H9 (cell line): ENCODE data around the gene MICB. TPM values are rescaled to one million over a fixed set of nuclear protein-coding genes. Genes with fewer than 3 reads are reported as not detected.

Experiments
- DNase-seq: peaks from one replicate; pipeline ENCODE4 v3.0.0-alpha.2; 2017
- H2AFZ ChIP-seq: one replicate; pipeline ENCODE4 v1.6.1; 2013; ENCODE audit warnings: mild to moderate bottlenecking, low read length, control low read depth, moderate library complexity
- H2AK5ac ChIP-seq: 2 replicates; pipeline ENCODE4 v1.6.1; 2013; ENCODE audit warnings: low read length, control low read depth, mixed read lengths; ENCODE audit not compliant: insufficient read length
- H2BK120ac ChIP-seq: one replicate; pipeline ENCODE4 v1.6.1; 2013; ENCODE audit warnings: low read depth, mild to moderate bottlenecking, low read length, control low read depth, inconsistent platforms; ENCODE audit not compliant: poor library complexity, severe bottlenecking
- H2BK12ac ChIP-seq: 2 replicates; pipeline ENCODE4 v1.6.1; 2013; ENCODE audit warnings: low read length, control low read depth, mixed read lengths, low read depth; ENCODE audit not compliant: insufficient read length
- H2BK15ac ChIP-seq: 2 replicates; pipeline ENCODE4 v1.6.1; 2013; ENCODE audit warnings: low read depth, low read length, control low read depth
- H2BK20ac ChIP-seq: one replicate; pipeline ENCODE4 v1.6.1; 2013; ENCODE audit warnings: low read depth, mild to moderate bottlenecking, low read length, control low read depth, inconsistent platforms; ENCODE audit not compliant: poor library complexity, severe bottlenecking
- H2BK5ac ChIP-seq: 2 replicates; pipeline ENCODE4 v1.6.1; 2013; ENCODE audit warnings: low read length, control low read depth, mixed read lengths; ENCODE audit not compliant: insufficient read length
- H3K14ac ChIP-seq: 2 replicates; pipeline ENCODE4 v1.6.1; 2013; ENCODE audit warnings: low read length, control low read depth; ENCODE audit not compliant: insufficient read depth
- H3K18ac ChIP-seq: 2 replicates; pipeline ENCODE4 v1.6.1; 2013; ENCODE audit warnings: low read depth, mild to moderate bottlenecking, mixed read lengths, low read length, control low read depth; ENCODE audit not compliant: insufficient read length
- H3K23ac ChIP-seq: 2 replicates; pipeline ENCODE4 v1.6.1; 2013; ENCODE audit warnings: low read length, control low read depth, mixed read lengths, low read depth; ENCODE audit not compliant: insufficient read length
- H3K23me2 ChIP-seq: 2 replicates; pipeline ENCODE4 v1.6.1; 2013; ENCODE audit warnings: low read depth, mild to moderate bottlenecking, mixed read lengths, low read length, control low read depth; ENCODE audit not compliant: insufficient read length, poor library complexity, severe bottlenecking
- H3K27ac ChIP-seq: 2 replicates; pipeline ENCODE4 v1.5.1; 2013; ENCODE audit warnings: low read length, control low read depth, mixed read lengths, low read depth; ENCODE audit not compliant: insufficient read length
- H3K27me3 ChIP-seq: 2 replicates; pipeline ENCODE4 v1.6.1; 2013; ENCODE audit warnings: low read length, control low read depth, inconsistent platforms; ENCODE audit not compliant: insufficient read depth
- H3K4ac ChIP-seq: 2 replicates; pipeline ENCODE4 v1.6.1; 2013; ENCODE audit warnings: low read depth, mild to moderate bottlenecking, control low read depth, inconsistent platforms, low read length, moderate library complexity
- H3K4me1 ChIP-seq: 2 replicates; pipeline ENCODE4 v1.6.1; 2013; ENCODE audit warnings: low read length, control low read depth, inconsistent platforms; ENCODE audit not compliant: insufficient read depth
- H3K4me2 ChIP-seq: 2 replicates; pipeline ENCODE4 v1.6.1; 2013; ENCODE audit warnings: low read length, control low read depth, mixed read lengths; ENCODE audit not compliant: insufficient read length, insufficient read depth
- H3K56ac ChIP-seq: 2 replicates; pipeline ENCODE4 v1.6.1; 2013; ENCODE audit warnings: low read depth, mild to moderate bottlenecking, mixed read lengths, low read length, control low read depth; ENCODE audit not compliant: insufficient read length
- H3K79me1 ChIP-seq: 2 replicates; pipeline ENCODE4 v1.6.1; 2013; ENCODE audit warnings: low read depth, mild to moderate bottlenecking, moderate library complexity, low read length, control low read depth, inconsistent platforms; ENCODE audit not compliant: insufficient read depth, poor library complexity, severe bottlenecking
- H3K79me2 ChIP-seq: 2 replicates; pipeline ENCODE4 v1.6.1; 2013; ENCODE audit warnings: low read length, control low read depth, inconsistent platforms; ENCODE audit not compliant: insufficient read depth
- H3K9ac ChIP-seq: 2 replicates; pipeline ENCODE4 v1.6.1; 2013; ENCODE audit warnings: low read length, control low read depth, mixed read lengths; ENCODE audit not compliant: insufficient read length; ENCODE audit errors: extremely low read depth
- H3K9me3 ChIP-seq: one replicate; pipeline ENCODE4 v1.6.1; 2013; ENCODE audit warnings: low read depth, low read length, inconsistent platforms; ENCODE audit not compliant: control insufficient read depth
- H3T11ph ChIP-seq: one replicate; pipeline ENCODE4 v1.6.1; 2013; ENCODE audit warnings: mild to moderate bottlenecking, low read length, control low read depth, inconsistent platforms
- H4K20me1 ChIP-seq: one replicate; pipeline ENCODE4 v1.6.1; 2013; ENCODE audit not compliant: control insufficient read depth, insufficient read length, insufficient read depth
- H4K5ac ChIP-seq: 2 replicates; pipeline ENCODE4 v1.6.1; 2013; ENCODE audit warnings: low read depth, mild to moderate bottlenecking, mixed read lengths, low read length, control low read depth; ENCODE audit not compliant: insufficient read length
- H4K8ac ChIP-seq: replicated peaks from 2 replicates; pipeline ENCODE4 v1.6.1; 2013; ENCODE audit warnings: low read length, control low read depth, mixed read lengths, low read depth; ENCODE audit not compliant: insufficient read length
- H4K91ac ChIP-seq: 2 replicates; pipeline ENCODE4 v1.6.1; 2013; ENCODE audit warnings: low read depth, mild to moderate bottlenecking, moderate library complexity, mixed read lengths, low read length, control low read depth; ENCODE audit not compliant: insufficient read length
- H3K27ac Mint-ChIP-seq, 3 experiments: 2 replicates in 2 of 3; 3 replicates in 1 of 3; pipeline ENCODE4 v1.8.0; 2020 to 2021; ENCODE audit warnings: mixed read lengths in 3 of 3, mild to moderate bottlenecking in 1 of 3, moderate library complexity in 1 of 3
- H3K27me3 Mint-ChIP-seq: 2 replicates; pipeline ENCODE4 v1.8.0; 2021; ENCODE audit warnings: low read depth, mild to moderate bottlenecking, moderate library complexity, mixed read lengths
- H3K36me3 Mint-ChIP-seq, 3 experiments: 2 replicates in 2 of 3; 3 replicates in 1 of 3; pipeline ENCODE4 v1.8.0; 2020 to 2021; ENCODE audit warnings: low read depth in 3 of 3, mixed read lengths in 3 of 3; ENCODE audit not compliant: insufficient read depth in 1 of 3
- H3K4me1 Mint-ChIP-seq, 2 experiments: 2 replicates each; pipeline ENCODE4 v1.8.0; 2020; ENCODE audit warnings: mixed read lengths in 2 of 2
- H3K4me3 Mint-ChIP-seq, 2 experiments: 2 replicates in 1 of 2; 3 replicates in 1 of 2; pipeline ENCODE4 v1.8.0; 2020 to 2021; ENCODE audit warnings: mild to moderate bottlenecking in 2 of 2, mixed read lengths in 2 of 2, moderate library complexity in 1 of 2
- H3K9me3 Mint-ChIP-seq, 2 experiments: 2 replicates in 1 of 2; 3 replicates in 1 of 2; pipeline ENCODE4 v1.8.0; 2020; ENCODE audit warnings: mild to moderate bottlenecking in 2 of 2, mixed read lengths in 2 of 2, moderate library complexity in 1 of 2
- CTCF ChIP-seq: fragments of 200-600 bp; sonication (generic); conservative IDR thresholded peaks from 3 replicates; pipeline ENCODE4 v1.8.0; 2021; ENCODE audit warnings: antibody characterized with exemption, mild to moderate bottlenecking
- WGBS: extraction: QIAGEN DNeasy Blood & Tissue Kit; methylation state at CpG from one replicate; pipeline ENCODE4 v1.1.7; 2013; ENCODE audit warnings: missing lambda C conversion rate, low lambda C conversion rate, mixed read lengths; ENCODE audit not compliant: insufficient read length; ENCODE audit errors: extremely low coverage; 5-methylcytosine and 5-hydroxymethylcytosine counted together
- total RNA-seq: library from RNA; stranded (reverse); gene quantifications from 2 replicates; pipeline ENCODE4 v1.2.1, GENCODE V29; 2021

The MICB gene
- total RNA-seq, 1 experiment from 2014 or later: 6.2 TPM

GRCh38 chr6:31479151-31479932 is 18.6 kb upstream of the MICB start:
- H3T11ph ChIP-seq: no peak overlapping the region
- no CpG with 5 or more reads among the region's 5 CpGs for WGBS
- H2BK20ac ChIP-seq: no peak overlapping the region
- no peak overlapping the region; a peak in 1 of 5 replicates for H3K4me3 Mint-ChIP-seq
- H4K91ac ChIP-seq: no peak overlapping the region
- H3K79me1 ChIP-seq: no peaks in the 10 kb centered on the region
- H3K4me2 ChIP-seq: no peak overlapping the region
- H3K9ac ChIP-seq: no peak overlapping the region
- no peaks in the 10 kb centered on the region for H4K20me1 ChIP-seq
- no peak overlapping the region for H2AFZ ChIP-seq
- no peak overlapping the region for H3K23ac ChIP-seq
- H2AK5ac ChIP-seq: no peak overlapping the region
- H3K4ac ChIP-seq: no peak overlapping the region
- H3K4me1 ChIP-seq: no peaks in the 10 kb centered on the region
- H2BK12ac ChIP-seq: no peak overlapping the region
- no peaks in the 10 kb centered on the region for H3K9me3 ChIP-seq
- H3K4me1 Mint-ChIP-seq: no peaks in the 10 kb centered on the region
- no peaks in the 10 kb centered on the region for H3K79me2 ChIP-seq
- H2BK15ac ChIP-seq: no peak overlapping the region
- H3K27me3 Mint-ChIP-seq: peaks cover 6% of the 10 kb centered on the region
- H3K9me3 Mint-ChIP-seq: no peaks in the 10 kb centered on the region
- DNase-seq: no peak
- no peaks in the 10 kb centered on the region for H3K23me2 ChIP-seq
- H3K36me3 Mint-ChIP-seq: no peaks in the 10 kb centered on the region; a peak in 1 of 7 replicates
- H2BK120ac ChIP-seq: no peak overlapping the region
- H3K56ac ChIP-seq: no peak overlapping the region
- no peak overlapping the region; the same call in 1 of the 2 replicates for H3K14ac ChIP-seq
- no peak overlapping the region for H3K27ac ChIP-seq
- H4K5ac ChIP-seq: no peak overlapping the region
- H3K18ac ChIP-seq: no peak overlapping the region
- no peak for TF ChIP-seq CTCF
- H3K27me3 ChIP-seq: 0 out of 2 replicates have a peak, but pooled peaks cover 2% of the 10 kb centered on the region
- H3K27ac Mint-ChIP-seq: no peak overlapping the region
- no peak overlapping the region for H4K8ac ChIP-seq
- no peak overlapping the region for H2BK5ac ChIP-seq
